Measurements from ENCODE around the gene USP36.
"Not testable (repeated sequence)": the region's sequence is repeated elsewhere in the genome, so short reads cannot be mapped to it uniquely, and the experiment has no call there.

Gene USP36

DNA sequence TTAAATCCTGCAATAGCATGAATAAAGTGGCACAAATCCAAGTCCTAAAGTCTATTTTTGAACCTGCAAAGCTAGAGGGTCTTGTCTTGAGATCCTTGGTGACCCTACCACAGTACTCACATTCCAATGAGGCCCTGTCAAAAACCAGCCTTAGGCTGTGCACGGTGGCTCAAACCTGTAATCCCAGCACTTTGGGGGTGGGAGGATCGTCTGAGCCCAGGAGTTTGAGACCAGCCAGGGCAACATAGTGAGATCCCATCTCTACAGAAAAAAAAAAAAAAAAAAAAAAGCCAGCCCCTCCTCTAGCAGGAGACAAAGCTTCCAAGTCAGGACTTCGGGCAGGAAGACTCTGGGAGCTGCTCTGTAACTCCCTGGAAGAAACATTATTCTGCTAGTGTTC, 74.8 kb downstream of the USP36 start:
- DNase-seq (ENCODE audit: low read depth) = no peak

DNA sequence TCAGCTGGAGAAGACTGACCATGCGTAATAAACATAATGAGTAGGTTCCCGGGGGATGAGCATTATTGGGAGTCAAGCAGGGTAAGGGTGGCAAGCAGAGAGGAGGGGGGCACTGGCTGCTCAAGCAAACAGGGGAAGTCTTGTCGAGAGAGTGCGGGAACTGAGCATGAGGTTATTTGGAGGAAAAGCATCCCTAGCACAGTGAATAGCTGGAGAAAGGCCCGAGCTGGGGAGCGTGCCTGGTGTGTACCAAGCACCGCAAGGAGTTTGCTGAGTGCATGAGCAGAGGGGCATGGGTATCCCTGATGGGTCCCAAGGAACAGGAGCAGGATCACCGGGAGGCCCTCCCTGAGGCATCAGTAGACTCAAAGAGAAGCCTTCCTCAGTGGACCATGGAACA, 75.7 kb downstream of the USP36 start:
- DNase-seq (ENCODE audit: low read depth) = no peak

- no peak for DNase-seq (ENCODE audit: low read depth)
These were observed 77.1 kb downstream of the USP36 start for GRCh38 chr17:78763561-78763960.

DNA sequence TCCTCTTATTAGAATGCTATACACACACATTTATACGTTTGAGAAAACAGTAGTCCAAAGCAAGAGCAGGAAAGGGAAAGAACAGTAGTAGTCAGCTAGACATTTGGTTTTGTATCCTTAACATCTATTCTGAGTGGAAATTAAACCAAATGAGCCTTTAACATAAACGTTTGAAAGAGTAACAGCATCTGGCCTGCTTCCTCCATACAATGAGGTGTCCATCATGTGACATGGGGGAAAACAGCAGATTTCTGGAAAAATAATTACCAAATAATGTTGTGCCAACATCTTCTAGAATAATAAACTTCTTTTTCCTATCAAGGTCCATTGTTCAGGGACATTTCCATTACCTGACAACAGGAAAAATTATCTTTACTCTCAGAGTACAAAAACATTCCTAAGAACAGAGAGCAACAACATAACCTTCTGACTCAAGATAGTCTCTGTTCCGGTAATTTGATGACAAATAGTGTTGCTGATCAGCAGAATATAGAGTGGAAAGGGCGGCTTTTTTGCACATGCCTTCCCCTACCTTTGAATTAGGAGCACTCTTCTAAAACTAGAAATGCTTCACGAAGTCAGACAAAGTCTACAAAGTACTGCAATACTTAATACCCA, 78.7 kb downstream of the USP36 start:
- no peak for DNase-seq (ENCODE audit: low read depth)

DNA sequence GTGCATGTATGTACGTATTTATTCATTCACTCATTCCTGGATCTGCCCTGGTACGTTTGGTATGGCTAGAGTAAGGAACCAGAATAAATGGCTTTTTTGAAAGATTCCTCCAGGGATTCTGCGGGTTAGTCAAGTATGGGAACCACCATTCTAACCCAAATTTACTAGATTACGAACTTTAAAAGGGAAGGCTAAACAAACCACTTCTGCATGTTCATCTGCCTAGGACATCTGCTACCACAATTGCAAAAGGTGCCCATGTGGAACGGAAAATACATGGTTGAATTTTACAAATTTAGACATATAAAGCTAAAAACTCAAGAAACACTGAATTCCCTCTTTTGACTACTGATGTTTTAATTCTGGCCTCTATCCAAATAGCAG, 80.7 kb downstream of the USP36 start:
- no peak for DNase-seq (ENCODE audit: low read depth)

DNA sequence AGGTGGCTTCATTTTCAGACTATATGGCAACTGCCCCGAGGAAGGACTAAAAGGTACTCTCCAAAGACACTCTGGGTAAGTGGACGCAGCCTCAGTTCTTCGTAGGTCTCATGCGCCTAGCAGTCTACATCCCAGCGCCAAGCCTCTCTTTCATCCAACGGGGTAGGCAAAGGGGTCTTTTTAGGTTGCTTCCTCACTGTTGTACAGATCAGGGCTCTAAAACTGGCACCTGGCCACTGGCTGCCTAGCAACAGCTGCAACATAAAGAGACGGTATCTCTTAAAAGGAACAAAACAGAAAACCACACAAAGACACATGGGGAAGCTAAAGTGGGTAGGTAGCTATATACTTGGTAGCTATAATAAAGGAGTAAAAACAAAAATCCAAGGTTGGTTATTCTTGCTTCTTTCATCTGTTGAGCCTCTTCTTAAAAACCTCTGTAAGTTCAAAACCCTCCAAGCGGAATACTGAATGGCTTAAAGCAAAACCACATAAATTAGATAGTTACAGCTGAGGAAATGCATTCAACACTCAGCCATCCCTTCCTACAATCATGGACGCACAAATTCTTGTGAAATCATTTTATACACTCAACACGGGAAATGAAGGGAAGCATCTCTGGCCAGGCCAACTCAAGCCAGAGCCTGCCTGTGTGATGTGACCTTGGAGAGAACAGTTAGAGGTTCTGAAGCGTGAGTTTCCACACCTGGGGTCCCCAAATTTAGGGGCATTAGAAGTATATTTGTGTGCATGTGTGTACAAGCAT, 81.2 kb downstream of the USP36 start:
- no peak for DNase-seq (ENCODE audit: low read depth)

GRCh38 chr17:78753316-78754250, 87.0 kb downstream of the USP36 start:
- no peak for DNase-seq (ENCODE audit: low read depth)

DNA sequence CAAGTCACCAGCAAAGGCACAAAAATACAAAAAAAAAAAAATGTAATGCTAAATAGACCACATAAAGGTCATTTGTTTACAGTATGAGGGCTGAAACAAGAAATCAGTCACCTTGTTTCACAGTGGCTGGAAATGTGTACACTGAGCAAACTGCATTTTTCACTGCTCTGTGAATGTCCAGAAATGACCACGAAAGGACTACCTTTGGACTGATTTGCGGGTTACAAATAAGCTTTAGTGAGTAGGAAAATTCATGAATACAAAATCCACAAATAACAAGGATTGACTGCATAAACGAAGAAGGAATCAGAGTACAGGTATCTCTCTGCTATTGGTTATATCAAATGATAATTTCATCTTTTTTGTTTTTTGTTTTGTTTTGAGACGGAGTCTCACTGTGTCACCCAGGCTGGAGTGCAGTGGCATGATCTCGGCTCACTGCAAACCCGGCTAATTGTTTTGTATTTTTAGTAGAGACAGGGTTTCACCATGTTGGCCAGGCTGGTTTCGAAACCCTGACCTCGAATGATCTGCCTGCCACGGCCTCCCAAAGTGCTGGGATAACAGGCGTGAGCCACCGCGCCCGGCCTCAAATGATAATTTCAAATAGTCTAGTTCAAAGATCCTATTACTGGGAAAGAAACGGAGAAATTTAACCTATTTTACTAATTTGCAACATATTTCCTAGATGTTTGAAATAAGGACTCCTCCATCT, 89.0 kb downstream of the USP36 start:
- no peak for DNase-seq (ENCODE audit: low read depth)

DNA sequence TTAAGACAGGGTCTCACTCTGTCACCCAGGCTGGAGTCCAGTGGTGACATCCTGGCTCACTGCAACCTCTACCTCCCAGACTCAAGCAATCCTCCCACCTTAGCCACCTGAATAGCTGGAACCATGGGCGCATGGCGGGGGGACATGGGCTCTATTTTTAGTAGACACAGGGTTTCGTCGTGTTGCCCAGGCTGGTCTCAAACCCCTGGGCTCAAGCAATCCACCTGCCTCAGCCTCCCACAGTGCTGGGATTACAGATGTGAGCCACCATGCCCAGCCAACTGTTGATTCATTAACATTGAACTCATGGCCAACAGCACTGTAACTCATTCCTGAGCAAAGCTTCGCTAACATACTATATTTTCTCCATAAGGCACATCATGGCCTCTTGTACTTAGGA, 89.6 kb downstream of the USP36 start:
- DNase-seq (ENCODE audit: low read depth) = not testable (repeated sequence)

- peak; percentile 64 for DNase-seq (ENCODE audit: low read depth)
These were observed 91.8 kb downstream of the USP36 start for GRCh38 chr17:78748730-78749317.

DNA sequence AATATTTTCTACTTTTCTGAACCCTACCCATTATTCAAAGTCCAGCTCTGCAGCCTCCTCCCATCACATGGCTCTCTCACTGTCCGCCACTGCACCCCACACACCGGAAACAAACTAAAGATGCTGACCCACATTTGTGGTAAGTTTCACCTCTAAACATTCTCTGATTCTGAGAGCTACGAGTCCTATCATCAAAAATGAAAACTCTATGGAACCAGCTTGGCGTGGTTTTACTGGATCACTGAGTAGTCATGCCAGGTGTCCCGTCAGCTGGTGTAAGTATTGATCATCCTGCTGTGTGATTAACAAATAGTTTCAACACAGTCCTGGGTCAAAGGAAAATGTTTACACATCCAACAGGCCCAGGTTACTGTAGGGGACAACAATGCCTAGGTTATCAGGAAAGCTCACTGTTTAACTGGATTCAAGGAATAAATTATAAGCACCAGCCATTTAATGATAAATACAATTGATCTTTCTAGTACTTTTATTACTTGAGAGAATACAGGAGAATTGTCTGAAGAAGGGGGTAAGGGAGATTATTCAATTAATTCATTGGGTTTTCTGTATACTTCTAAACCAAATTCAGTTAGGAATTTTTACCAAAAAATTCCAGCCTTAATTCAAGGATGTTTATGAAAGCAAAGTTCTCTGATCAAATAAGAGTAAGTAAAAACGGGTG, 92.4 kb downstream of the USP36 start:
- no peak for DNase-seq (ENCODE audit: low read depth)

DNA sequence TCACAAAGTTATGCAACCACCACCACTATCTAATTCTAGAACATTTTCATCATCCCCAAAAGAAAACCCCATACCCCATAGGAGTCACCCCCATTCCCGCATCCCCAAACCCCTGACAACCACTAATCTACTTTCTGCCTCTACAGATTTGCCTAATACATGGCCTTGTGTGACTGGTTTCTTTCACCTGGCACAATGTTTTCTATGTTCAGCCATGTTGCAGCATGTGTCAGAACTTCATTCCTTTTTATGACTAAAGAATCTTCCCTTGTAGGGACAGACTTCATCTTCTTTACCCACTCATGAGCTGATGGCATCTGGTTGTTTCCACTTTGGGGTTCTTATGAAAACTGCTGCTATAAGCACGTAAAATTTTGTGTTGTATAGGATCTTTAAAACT, 93.1 kb downstream of the USP36 start:
- DNase-seq (ENCODE audit: low read depth) = no peak

- no peak for DNase-seq (ENCODE audit: low read depth)
These were observed 93.7 kb downstream of the USP36 start for GRCh38 chr17:78746949-78747269.

DNA sequence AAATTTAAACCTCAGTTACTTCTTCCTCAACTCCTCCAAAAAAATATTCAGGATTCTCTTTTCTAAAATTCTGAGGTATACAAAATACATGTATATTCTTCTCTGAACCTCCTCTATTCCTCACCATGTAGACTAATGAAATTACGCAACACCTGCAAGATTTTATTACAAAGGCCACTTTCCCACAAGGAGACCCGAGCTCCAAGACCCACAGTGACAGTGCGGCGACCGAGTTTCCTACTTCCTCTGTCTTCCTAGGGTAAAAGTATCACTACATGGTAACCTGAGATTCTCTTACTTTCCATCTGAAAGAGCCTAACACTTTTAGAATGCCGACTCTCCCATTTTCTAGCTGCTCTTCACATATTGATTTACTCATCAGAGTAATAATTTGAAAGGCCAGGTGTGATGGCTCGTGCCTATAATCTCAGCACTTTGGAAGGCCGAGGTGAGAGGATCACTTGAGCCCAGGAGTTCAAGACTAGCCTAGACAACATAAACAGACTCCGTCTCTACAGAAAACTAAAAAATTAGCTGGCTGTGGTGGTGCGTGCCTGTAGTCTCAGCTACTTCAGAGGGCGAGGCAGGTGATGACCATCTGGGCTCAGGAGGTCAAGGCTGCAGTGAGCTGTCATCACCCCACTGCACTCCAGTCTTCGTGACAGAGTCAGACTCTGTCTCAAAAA, 94.2 kb downstream of the USP36 start:
- DNase-seq (ENCODE audit: low read depth) = no peak
